GM12878 (cell line): ENCODE results near the gene EEFSEC. TPM values are rescaled to one million over a fixed set of nuclear protein-coding genes. Genes with fewer than 3 reads are reported as not detected.

Experiments
- ATAC-seq: fragments of 200-7000 bp; cut with Tn5 transposase; 3 replicates; pipeline ENCODE4 v1.9.1; 2020; ENCODE audit warnings: mild to moderate bottlenecking, moderate library complexity
- BruUV-seq: library from RNA; stranded (reverse); fragments of 400-500 nt; replicated peaks from 2 replicates; lab custom pipeline; 2021; lab: Mats Ljungman, UMichigan
- CTCF ChIA-PET: fragments of 300-600 bp; sonication (Branson Sonifier 250); formaldehyde crosslinking; extraction: SDS; loops from one replicate; lab custom pipeline; 2021; ENCODE audit warnings: inconsistent platforms; lab: Yijun Ruan, JAX
- POLR2A ChIA-PET: fragments of 350-600 bp; formaldehyde crosslinking; extraction: SDS; loops from one replicate; lab custom pipeline; 2021; ENCODE audit warnings: inconsistent platforms; lab: Charles Lee
- RAD21 ChIA-PET: fragments of 300-600 bp; sonication (Branson Sonifier 250); formaldehyde crosslinking; loops from one replicate; lab custom pipeline; 2023; ENCODE audit warnings: antibody characterized with exemption; ENCODE audit not compliant: unreplicated experiment; lab: Charles Lee
- SMC1A ChIA-PET: fragments of 300-600 bp; sonication (Branson Sonifier 250); formaldehyde crosslinking; loops from one replicate; lab custom pipeline; 2023; ENCODE audit not compliant: unreplicated experiment, uncharacterized antibody; lab: Charles Lee
- DNase-seq: peaks from one replicate; pipeline ENCODE4 v3.0.0-alpha.2; 2011; ENCODE audit warnings: low read depth, low spot score
- FAIRE-seq: peaks from 3 replicates; lab custom pipeline; 2011; peaks lifted over from hg19 to GRCh38; lab: Jason Lieb, UNC
- H2AFZ ChIP-seq: 2 replicates; pipeline ENCODE4 v1.6.0; 2011; ENCODE audit warnings: low read depth, low read length, control low read depth; ENCODE audit not compliant: control insufficient read depth
- H3K27ac ChIP-seq: 2 replicates; pipeline ENCODE4 v1.5.1; 2011; ENCODE audit warnings: control low read depth; ENCODE audit not compliant: control insufficient read depth, insufficient read depth
- H3K27me3 ChIP-seq, 2 experiments: replicated peaks in 1 of 2; 2 replicates each; pipeline versions ENCODE4 v1.6.0 to v1.6.1; 2011; ENCODE audit warnings: low read length in 1 of 2; ENCODE audit not compliant: control insufficient read depth in 2 of 2, insufficient read depth in 2 of 2
- H3K36me3 ChIP-seq, 2 experiments: 2 replicates each; pipeline ENCODE4 v1.5.1; 2011; ENCODE audit warnings: low read length in 1 of 2; ENCODE audit not compliant: control insufficient read depth in 2 of 2, insufficient read depth in 2 of 2
- H3K4me1 ChIP-seq: 2 replicates; pipeline ENCODE4 v1.6.1; 2011; ENCODE audit warnings: mild to moderate bottlenecking, low read length, moderate library complexity, mixed read lengths; ENCODE audit not compliant: control insufficient read depth, insufficient read depth
- H3K4me2 ChIP-seq: 2 replicates; pipeline ENCODE4 v1.6.0; 2011; ENCODE audit warnings: control low read depth; ENCODE audit not compliant: control insufficient read depth, insufficient read depth
- H3K4me3 ChIP-seq: fragments of 200-600 bp; sonication (generic); 2 replicates; pipeline ENCODE4 v1.5.1; 2016
- H3K79me2 ChIP-seq: 2 replicates; pipeline ENCODE4 v1.6.0; 2011; ENCODE audit warnings: low read length; ENCODE audit not compliant: control insufficient read depth, insufficient read depth
- H3K9ac ChIP-seq: 2 replicates; pipeline ENCODE4 v1.8.0; 2011; ENCODE audit warnings: low read length, control low read depth, mixed read lengths; ENCODE audit not compliant: control insufficient read depth, insufficient read depth
- H3K9me3 ChIP-seq: replicated peaks from 3 replicates; pipeline ENCODE4 v1.5.1; 2011; ENCODE audit warnings: mild to moderate bottlenecking, low read length; ENCODE audit not compliant: control insufficient read depth, insufficient read depth
- H4K20me1 ChIP-seq: 2 replicates; pipeline ENCODE4 v1.6.0; 2011; ENCODE audit not compliant: control insufficient read depth, insufficient read depth
- BMI1 ChIP-seq: fragments of 450-650 bp; IDR thresholded peaks from 2 replicates; pipeline ENCODE4 v1.6.1; 2016; ENCODE audit warnings: mild to moderate bottlenecking, moderate library complexity, borderline replicate concordance
- BRCA1 ChIP-seq: IDR thresholded peaks from 2 replicates; pipeline ENCODE4 v1.6.1; 2011; ENCODE audit warnings: low read depth, low read length, improper control_type of control experiment
- CHD1 ChIP-seq: IDR thresholded peaks from 2 replicates; pipeline ENCODE4 v1.6.1; 2012; ENCODE audit warnings: low read depth, low read length, improper control_type of control experiment
- FOXK2 ChIP-seq: fragments of 450-650 bp; IDR thresholded peaks from 2 replicates; pipeline ENCODE4 v1.6.1; 2017; ENCODE audit warnings: mild to moderate bottlenecking, moderate library complexity
- NFIC ChIP-seq: IDR thresholded peaks from 2 replicates; pipeline ENCODE4 v1.6.1; 2012; ENCODE audit warnings: low read depth, mild to moderate bottlenecking, inconsistent platforms, low read length, moderate library complexity
- PML ChIP-seq: IDR thresholded peaks from 2 replicates; pipeline ENCODE4 v1.6.1; 2012; ENCODE audit warnings: low read length, inconsistent platforms
- SIN3A ChIP-seq: IDR thresholded peaks from 2 replicates; pipeline ENCODE4 v1.6.1; 2012; ENCODE audit warnings: low read depth, low read length, improper control_type of control experiment
- SMAD1 ChIP-seq: fragments of 450-650 bp; IDR thresholded peaks from 2 replicates; pipeline ENCODE4 v1.6.1; 2018; ENCODE audit warnings: mild to moderate bottlenecking, low read depth; ENCODE audit not compliant: partially characterized antibody
- ZBTB40 ChIP-seq: fragments of 450-650 bp; IDR thresholded peaks from 2 replicates; pipeline ENCODE4 v1.6.1; 2016; ENCODE audit warnings: mild to moderate bottlenecking, moderate library complexity, borderline replicate concordance
- ZNF207 ChIP-seq: fragments of 450-650 bp; IDR thresholded peaks from 2 replicates; pipeline ENCODE4 v1.6.1; 2014; ENCODE audit warnings: antibody characterized with exemption, mild to moderate bottlenecking, borderline replicate concordance
- ZSCAN29 ChIP-seq: fragments of 450-650 bp; IDR thresholded peaks from 2 replicates; pipeline ENCODE4 v1.6.1; 2017; ENCODE audit warnings: mild to moderate bottlenecking, moderate library complexity
- WGBS: methylation state at CpG from one replicate; pipeline ENCODE4 v1.1.6; 2016; ENCODE audit warnings: low lambda C conversion rate; ENCODE audit not compliant: insufficient replicate concordance, insufficient coverage; ENCODE audit errors: missing lambda C conversion rate; 5-methylcytosine and 5-hydroxymethylcytosine counted together
- in situ Hi-C: fragments of 300-500 bp; cut with MboI; formaldehyde crosslinking; loops from 9 replicates; pipeline ENCODE4 v1.14.3; 2018; ENCODE audit warnings: mixed read lengths
- intact Hi-C: fragments of 100-400 bp; cut with micrococcal nuclease; formaldehyde crosslinking; loops from one replicate; pipeline ENCODE4 v1.14.2; 2022; ENCODE audit not compliant: unreplicated experiment
- polyA plus RNA-seq, 11 experiments: library from polyadenylated mRNA; depleted of rRNA in 4 of 11; unstranded in 6 of 11; stranded (reverse) in 5 of 11; fragments of >200 nt; fragmentation: Nextera tagmentation in 4 of 11; fragmentation: Illumina TruSeq in 1 of 11; extraction: Ambion mirVana in 4 of 11; extraction: Trizol in 1 of 11; gene quantifications; 1 replicate in 1 of 11; 2 replicates in 10 of 11; pipeline versions ENCODE4 v1.2.1 to v1.2.3, GENCODE V29; 2011 to 2016; ENCODE audit warnings: inconsistent platforms in 2 of 11, missing spikeins in 2 of 11, low read depth in 1 of 11
- total RNA-seq, 4 experiments: library from RNA; depleted of rRNA in 3 of 4; stranded (reverse); fragments of >200 nt in 3 of 4; fragmentation: Illumina TruSeq in 1 of 4; extraction: Trizol in 1 of 4; gene quantifications; 2 replicates each; pipeline versions ENCODE4 v1.2.1 to v1.2.3, GENCODE V29; 2013 to 2021

The EEFSEC gene
- total and polyA plus RNA-seq, 10 of the 15 experiments (the other 5 are each of a cell fraction or from before 2014, with no cell fraction given) = 0.29 to 29.1 (median 16.1) TPM

GRCh38 chr3:128201158-128201755, 48.0 kb downstream of the EEFSEC start:
- no peak overlapping the region for H2AFZ ChIP-seq
- no peaks in the 10 kb centered on the region for H3K9me3 ChIP-seq
- intact Hi-C loops = no loop called here
- SMC1A ChIA-PET = no interaction called here
- ATAC-seq = no peak
- no TSS peak for BruUV-seq
- POLR2A ChIA-PET = no interaction called here
- no peak for DNase-seq
- H3K27me3 ChIP-seq = no peaks in the 10 kb centered on the region
- CTCF ChIA-PET = interaction anchor here (1.0 to 1.5 kb wide), 2 partner anchors 11 to 25 kb away, joined by 4 to 7 read pairs; no protein-coding TSS in a partner anchor
- H4K20me1 ChIP-seq = no peaks in the 10 kb centered on the region
- no peak overlapping the region for H3K4me2 ChIP-seq
- in situ Hi-C loops = no loop called here
- H3K4me3 ChIP-seq = no peak overlapping the region
- H3K27ac ChIP-seq = no peak overlapping the region
- RAD21 ChIA-PET = no interaction called here
- no peaks in the 10 kb centered on the region for H3K4me1 ChIP-seq
- FAIRE-seq = no peak
- no peak overlapping the region for H3K9ac ChIP-seq
- no peaks in the 10 kb centered on the region for H3K79me2 ChIP-seq
- 100% methylated on average over 1 of the region's 1 CpG for WGBS
- TF ChIP-seq BMI1 = no peak
- TF ChIP-seq BRCA1 = no peak
- TF ChIP-seq ZBTB40 = no peak
- TF ChIP-seq NFIC = no peak
- no peak for TF ChIP-seq SIN3A
- TF ChIP-seq ZSCAN29 = no peak
- no peak for TF ChIP-seq SMAD1
- no peak for TF ChIP-seq FOXK2
- no peak for TF ChIP-seq CHD1
- TF ChIP-seq PML = no peak
- TF ChIP-seq ZNF207 = no peak
- no peaks in the 10 kb centered on the region; a peak in 1 of 4 replicates for H3K36me3 ChIP-seq
